CD14-positive monocyte (primary cell): ENCODE data around the gene GRIN2A. TPM values are rescaled to one million over a fixed set of nuclear protein-coding genes. Genes with fewer than 3 reads are reported as not detected.

Experiments
- DNase-seq, 3 donors: peaks; one replicate each; pipeline ENCODE4 v3.0.0-alpha.2; 2011 to 2022
- H2AFZ ChIP-seq: 2 replicates; pipeline ENCODE4 v1.6.0; 2012; ENCODE audit warnings: mild to moderate bottlenecking, low read depth, low read length, inconsistent platforms; ENCODE audit not compliant: insufficient read depth, poor library complexity, severe bottlenecking
- H3K27ac ChIP-seq, 2 donors: 1 replicate in 1 of 2; 2 replicates in 1 of 2; pipeline ENCODE4 v1.5.1; 2012 to 2013; ENCODE audit warnings: low read length in 2 of 2, control low read depth in 1 of 2, inconsistent platforms in 1 of 2, low read depth in 1 of 2, mild to moderate bottlenecking in 1 of 2
- H3K27me3 ChIP-seq, 2 donors: one replicate each; pipeline versions ENCODE4 v1.6.0 to v1.6.1; 2011 to 2013; ENCODE audit warnings: low read length in 2 of 2; ENCODE audit not compliant: control insufficient read depth in 2 of 2, insufficient read depth in 2 of 2
- H3K36me3 ChIP-seq, 2 donors: replicated peaks in 1 of 2; 1 replicate in 1 of 2; 2 replicates in 1 of 2; pipeline versions ENCODE4 v1.5.1 to v1.6.1; 2012 to 2013; ENCODE audit warnings: low read length in 2 of 2, control low read depth in 1 of 2, inconsistent platforms in 1 of 2, mild to moderate bottlenecking in 1 of 2; ENCODE audit not compliant: insufficient read depth in 2 of 2, control insufficient read depth in 1 of 2
- H3K4me1 ChIP-seq, 2 donors: 1 replicate in 1 of 2; 2 replicates in 1 of 2; pipeline versions ENCODE4 v1.5.1 to v1.6.1; 2012 to 2013; ENCODE audit warnings: low read length in 2 of 2, control low read depth in 1 of 2, inconsistent platforms in 1 of 2, mild to moderate bottlenecking in 1 of 2, moderate library complexity in 1 of 2; ENCODE audit not compliant: insufficient read depth in 2 of 2, control insufficient read depth in 1 of 2
- H3K4me2 ChIP-seq: replicated peaks from 2 replicates; pipeline ENCODE3; 2012; ENCODE audit warnings: low read length, moderate library complexity, mild to moderate bottlenecking; ENCODE audit not compliant: poor library complexity, severe bottlenecking; ENCODE audit errors: extremely low read depth
- H3K4me3 ChIP-seq, 3 experiments: fragments of 200-600 bp in 1 of 3; sonication (generic) in 1 of 3; replicated peaks in 1 of 3; 1 replicate in 2 of 3; 2 replicates in 1 of 3; pipeline ENCODE4 v1.5.1; 2011 to 2013; ENCODE audit warnings: low read length in 3 of 3, mild to moderate bottlenecking in 3 of 3, control low read depth in 2 of 3, low read depth in 2 of 3, inconsistent platforms in 1 of 3, moderate library complexity in 1 of 3
- H3K79me2 ChIP-seq: 2 replicates; pipeline ENCODE4 v1.6.0; 2012; ENCODE audit warnings: mild to moderate bottlenecking, control low read depth, inconsistent platforms, low read length, moderate library complexity; ENCODE audit not compliant: insufficient read depth
- H3K9ac ChIP-seq: 2 replicates; pipeline ENCODE4 v1.6.0; 2017; ENCODE audit warnings: low read length, mild to moderate bottlenecking; ENCODE audit not compliant: insufficient read depth, poor library complexity, severe bottlenecking
- H3K9me3 ChIP-seq, 2 donors: replicated peaks in 1 of 2; 1 replicate in 1 of 2; 2 replicates in 1 of 2; pipeline versions ENCODE4 v1.5.1 to v1.6.1; 2012 to 2013; ENCODE audit warnings: low read length in 2 of 2, control low read depth in 1 of 2; ENCODE audit not compliant: control insufficient read depth in 1 of 2, insufficient read depth in 1 of 2
- H4K20me1 ChIP-seq: 2 replicates; pipeline ENCODE4 v1.6.0; 2012; ENCODE audit warnings: mild to moderate bottlenecking, low read length, control low read depth, moderate library complexity; ENCODE audit not compliant: insufficient read depth
- H3K27ac Mint-ChIP-seq, 7 donors: one replicate each; pipeline ENCODE4 v1.8.0; 2020; ENCODE audit warnings: mild to moderate bottlenecking in 7 of 7, mixed read lengths in 7 of 7, moderate library complexity in 6 of 7, inconsistent platforms in 2 of 7
- H3K27me3 Mint-ChIP-seq, 3 donors: one replicate each; pipeline ENCODE4 v1.8.0; 2021 to 2022; ENCODE audit warnings: low read depth in 3 of 3, mild to moderate bottlenecking in 3 of 3, mixed read lengths in 3 of 3, moderate library complexity in 3 of 3, inconsistent platforms in 1 of 3
- H3K36me3 Mint-ChIP-seq, 2 donors: one replicate each; pipeline ENCODE4 v1.8.0; 2020; ENCODE audit warnings: mixed read lengths in 2 of 2, inconsistent platforms in 1 of 2, mild to moderate bottlenecking in 1 of 2
- H3K4me1 Mint-ChIP-seq: one replicate; pipeline ENCODE4 v1.8.0; 2020; ENCODE audit warnings: mild to moderate bottlenecking, mixed read lengths
- H3K4me3 Mint-ChIP-seq, 2 donors: one replicate each; pipeline ENCODE4 v1.8.0; 2020; ENCODE audit warnings: mild to moderate bottlenecking in 2 of 2, mixed read lengths in 2 of 2, moderate library complexity in 1 of 2
- H3K9me3 Mint-ChIP-seq, 7 donors: one replicate each; pipeline ENCODE4 v1.8.0; 2020 to 2022; ENCODE audit warnings: mixed read lengths in 7 of 7, mild to moderate bottlenecking in 6 of 7, moderate library complexity in 6 of 7, inconsistent platforms in 2 of 7
- CTCF ChIP-seq: fragments of 200-600 bp; IDR thresholded peaks from one replicate; pipeline ENCODE4 v1.8.0; 2022; ENCODE audit warnings: antibody characterized with exemption, mild to moderate bottlenecking
- WGBS: methylation state at CpG from one replicate; pipeline ENCODE4 v1.1.5; 2013; ENCODE audit warnings: missing lambda C conversion rate; ENCODE audit not compliant: insufficient coverage; 5-methylcytosine and 5-hydroxymethylcytosine counted together
- intact Hi-C, 2 donors: fragments of 100-400 bp; cut with micrococcal nuclease; formaldehyde crosslinking; loops; one replicate each; pipeline versions ENCODE4 v1.15.0 to v1.15.1; 2023
- polyA plus RNA-seq, 3 donors: library from polyadenylated mRNA; depleted of rRNA in 1 of 3; unstranded in 2 of 3; stranded (reverse) in 1 of 3; fragments of 300-500 nt in 2 of 3; fragments of >200 nt in 1 of 3; fragmentation: Illumina TruSeq in 2 of 3; gene quantifications; 1 replicate in 2 of 3; 2 replicates in 1 of 3; pipeline ENCODE4 v1.2.3, GENCODE V29; 2012 to 2021

GRIN2A gene
- polyA plus RNA-seq, 3 donors: not detected

DNA sequence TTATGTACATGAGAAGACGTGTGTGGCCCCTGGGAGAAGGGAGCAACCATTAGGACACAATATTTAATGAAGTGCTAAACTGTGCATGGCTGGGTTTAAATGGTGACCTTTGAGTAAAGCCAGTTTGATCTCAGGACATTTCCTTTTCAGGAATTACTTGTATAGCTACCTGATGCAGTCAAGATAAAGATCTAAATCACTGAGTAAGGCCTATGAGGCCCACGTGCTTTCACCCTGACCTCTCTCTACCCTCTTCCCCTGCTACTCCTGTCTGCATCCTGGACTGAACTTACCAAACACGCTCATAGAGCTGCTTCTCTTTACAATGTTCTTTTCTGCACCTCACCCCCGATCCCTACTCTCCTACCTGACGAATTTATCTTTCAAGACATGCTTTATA is 98.9 kb downstream of the GRIN2A start:
- Histone ChIP-seq H3K9me3 (no peaks in the 10 kb centered on the region), H3K4me2 (no peak overlapping the region), H3K36me3 (no peaks in the 10 kb centered on the region), H3K27ac (no peak overlapping the region), H3K79me2 (no peaks in the 10 kb centered on the region), H3K9ac (no peak overlapping the region), H4K20me1 (no peaks in the 10 kb centered on the region), H3K4me1 (no peaks in the 10 kb centered on the region), H3K27me3 (peaks cover 0 to 3% of the 10 kb centered on the region in 2 donors), H3K4me3 (no peak overlapping the region), H2AFZ (no peak overlapping the region)
- peaks cover 0 to 11% (median 4%) of the 10 kb centered on the region in 3 donors for H3K27me3 Mint-ChIP-seq
- no peak overlapping the region for H3K4me3 Mint-ChIP-seq
- 57% methylated on average over 4 of the region's 5 CpGs for WGBS
- TF ChIP-seq CTCF: no peak
- no peak overlapping the region for H3K27ac Mint-ChIP-seq
- H3K9me3 Mint-ChIP-seq: peaks cover 0 to 4% (median 0%) of the 10 kb centered on the region in 7 donors
- H3K36me3 Mint-ChIP-seq: no peaks in the 10 kb centered on the region
- intact Hi-C loops: no loop called here
- no peak for DNase-seq
- no peaks in the 10 kb centered on the region for H3K4me1 Mint-ChIP-seq

DNA sequence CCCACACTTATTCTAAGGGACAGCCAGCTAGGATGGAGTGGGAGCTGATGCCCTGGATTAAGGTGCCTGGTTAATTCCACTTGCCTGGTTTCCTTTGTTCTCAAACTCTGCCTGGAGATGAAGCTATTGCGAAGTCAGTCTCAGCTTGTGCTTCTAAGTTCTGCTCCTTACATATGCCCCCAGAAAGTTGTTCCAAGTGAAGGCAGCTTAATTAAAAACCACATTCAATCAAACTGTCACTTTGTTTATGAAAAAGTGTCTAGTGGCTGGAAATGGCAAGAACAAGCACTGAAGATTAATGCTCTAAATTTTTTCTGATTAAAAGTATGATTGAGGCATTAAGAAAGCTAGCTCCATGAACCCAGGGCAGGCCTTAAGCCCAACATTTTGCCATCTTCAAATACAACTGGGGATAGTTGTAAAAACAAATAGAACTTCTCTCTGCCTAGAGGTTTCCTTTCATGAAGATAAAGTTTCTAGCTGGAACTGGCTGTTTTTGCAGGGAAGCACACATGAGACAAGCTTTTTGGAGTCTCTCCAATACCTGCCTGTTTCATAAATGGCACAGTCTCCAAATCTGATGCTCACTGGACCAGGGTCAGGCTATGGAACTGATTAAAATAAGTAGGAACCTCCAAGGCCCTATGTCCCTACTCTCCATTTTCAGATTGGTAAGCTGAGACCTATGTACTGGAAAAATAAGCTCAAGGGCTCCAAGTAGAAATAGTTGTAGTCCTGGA is 100.9 kb downstream of the GRIN2A start:
- intact Hi-C loops: no loop called here
- no peaks in the 10 kb centered on the region for H3K9me3 ChIP-seq
- WGBS: no CpG with 5 or more reads among the region's 1 CpG
- no peak for DNase-seq
- Mint-ChIP-seq H3K4me1 (no peaks in the 10 kb centered on the region), H3K27me3 (peaks cover 0 to 13% (median 5%) of the 10 kb centered on the region in 3 donors), H3K27ac (no peak overlapping the region), H3K4me3 (no peak overlapping the region), H3K36me3 (no peaks in the 10 kb centered on the region), H3K9me3 (peaks cover 0 to 2% (median 0%) of the 10 kb centered on the region in 7 donors)
- H3K9ac ChIP-seq: no peak overlapping the region
- no peak overlapping the region for H2AFZ ChIP-seq
- no peaks in the 10 kb centered on the region for H3K79me2 ChIP-seq
- no peak overlapping the region for H3K27ac ChIP-seq
- no peak overlapping the region for H3K4me2 ChIP-seq
- peaks cover 0 to 3% of the 10 kb centered on the region in 2 donors for H3K27me3 ChIP-seq
- H3K4me3 ChIP-seq: no peak overlapping the region
- no peak for TF ChIP-seq CTCF
- no peaks in the 10 kb centered on the region for H3K4me1 ChIP-seq
- no peaks in the 10 kb centered on the region for H3K36me3 ChIP-seq
- H4K20me1 ChIP-seq: no peaks in the 10 kb centered on the region
